HG03196 (cell line): Measurements from ENCODE around the gene STIL.
"Not testable (repeated sequence)": the region's sequence is repeated elsewhere in the genome, so short reads cannot be mapped to it uniquely, and the experiment has no call there.

Experiments
- ATAC-seq: cut with Tn5 transposase; IDR thresholded peaks from one replicate; pipeline ENCODE4 v1.9.1; 2021; ENCODE audit not compliant: unreplicated experiment

STIL gene

GRCh38 chr1:47223174-47223920, 90.6 kb downstream of the STIL start:
- no peak for ATAC-seq

GRCh38 chr1:47222476-47222875, 91.5 kb downstream of the STIL start:
- no peak for ATAC-seq

- ATAC-seq: no peak
These were observed 94.2 kb downstream of the STIL start for GRCh38 chr1:47219590-47220220.

GRCh38 chr1:47219001-47219400, 94.9 kb downstream of the STIL start:
- ATAC-seq: no peak

- no peak for ATAC-seq
These were observed 97.5 kb downstream of the STIL start for GRCh38 chr1:47216278-47217059.

GRCh38 chr1:47215713-47216112, 98.2 kb downstream of the STIL start:
- ATAC-seq: no peak

GRCh38 chr1:47214549-47214948, 99.4 kb downstream of the STIL start:
- no peak for ATAC-seq

GRCh38 chr1:47213230-47213963, 100.5 kb downstream of the STIL start:
- no peak for ATAC-seq

GRCh38 chr1:47212636-47213229, 101.2 kb downstream of the STIL start:
- ATAC-seq: no peak

- no peak for ATAC-seq
These were observed 102.1 kb downstream of the STIL start for GRCh38 chr1:47211796-47212269.

GRCh38 chr1:47210666-47211065, 103.3 kb downstream of the STIL start:
- ATAC-seq: no peak

GRCh38 chr1:47209725-47210325, 104.1 kb downstream of the STIL start:
- ATAC-seq: no peak

- no peak for ATAC-seq
These were observed 104.9 kb downstream of the STIL start for GRCh38 chr1:47209091-47209490.

GRCh38 chr1:47208374-47208850, 105.5 kb downstream of the STIL start:
- no peak for ATAC-seq

- no peak for ATAC-seq
These were observed 106.1 kb downstream of the STIL start for GRCh38 chr1:47207803-47208373.

- ATAC-seq: no peak
These were observed 108.0 kb downstream of the STIL start for GRCh38 chr1:47205918-47206317.

GRCh38 chr1:47203504-47203903, 110.4 kb downstream of the STIL start:
- not testable (repeated sequence) for ATAC-seq

GRCh38 chr1:47201179-47201578, 112.8 kb downstream of the STIL start:
- ATAC-seq: no peak
